Keratinocyte (primary cell): ENCODE data around the gene IL11.

Source experiments
- EZH2 ChIP-seq: IDR thresholded peaks from one replicate; pipeline ENCODE4 v1.6.1; 2012; ENCODE audit warnings: inconsistent platforms, mild to moderate bottlenecking, low read length, moderate library complexity
- TF ChIP-seq, protein P1 (sequence below), 3 experiments: IDR thresholded peaks in 1 of 3; conservative IDR thresholded peaks in 1 of 3; optimal IDR thresholded peaks in 1 of 3; 2 replicates in 2 of 3; 3 replicates in 1 of 3; pipeline versions ENCODE3 to v1.5.1; 2011; ENCODE audit warnings: low read length in 3 of 3, mild to moderate bottlenecking in 3 of 3, moderate library complexity in 2 of 3, control low read depth in 1 of 3, inconsistent platforms in 1 of 3; ENCODE audit not compliant: insufficient read depth in 2 of 3; ENCODE audit errors: extremely low read depth in 1 of 3

DNA sequence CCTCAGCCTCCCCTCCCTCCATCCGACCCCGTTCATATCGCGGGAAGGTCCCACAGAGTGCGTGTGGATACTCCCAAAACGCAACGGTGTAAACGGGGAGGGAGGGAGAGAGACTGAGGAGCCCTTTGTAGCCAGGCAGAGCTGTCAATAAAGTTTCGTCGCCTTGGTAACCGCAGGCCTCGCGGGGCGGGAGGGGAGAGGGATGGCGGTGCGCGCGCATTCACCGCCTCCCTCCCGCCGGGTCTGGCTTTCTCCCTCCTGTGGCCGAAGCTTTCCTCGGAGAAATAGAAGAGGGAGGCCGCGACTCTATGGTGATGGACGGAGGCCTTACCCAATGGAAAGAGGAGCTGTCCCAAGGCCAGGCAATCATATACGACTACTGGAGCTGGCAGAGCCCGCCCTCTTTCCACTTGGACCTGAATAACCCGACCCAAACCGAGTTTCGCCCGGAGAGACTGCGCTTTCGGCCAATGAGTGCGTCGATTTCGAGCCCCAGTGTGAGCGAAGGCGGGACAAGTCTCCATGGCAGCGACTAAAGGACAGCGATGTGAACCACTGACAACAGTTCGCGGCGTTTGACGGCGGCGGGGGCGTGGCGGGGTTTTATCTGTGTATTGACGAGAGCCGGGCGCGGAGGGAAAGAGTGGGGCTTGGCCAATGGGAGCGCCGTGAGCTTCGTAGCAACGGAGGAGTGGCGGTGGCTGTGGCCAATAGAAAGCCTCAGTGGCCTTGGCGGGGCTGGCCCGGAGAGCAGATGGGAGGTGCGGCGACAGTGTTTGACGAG is 31.0 kb downstream of the IL11 start, which contains the start of gene KMT5C:
- TF ChIP-seq, protein P1, sequence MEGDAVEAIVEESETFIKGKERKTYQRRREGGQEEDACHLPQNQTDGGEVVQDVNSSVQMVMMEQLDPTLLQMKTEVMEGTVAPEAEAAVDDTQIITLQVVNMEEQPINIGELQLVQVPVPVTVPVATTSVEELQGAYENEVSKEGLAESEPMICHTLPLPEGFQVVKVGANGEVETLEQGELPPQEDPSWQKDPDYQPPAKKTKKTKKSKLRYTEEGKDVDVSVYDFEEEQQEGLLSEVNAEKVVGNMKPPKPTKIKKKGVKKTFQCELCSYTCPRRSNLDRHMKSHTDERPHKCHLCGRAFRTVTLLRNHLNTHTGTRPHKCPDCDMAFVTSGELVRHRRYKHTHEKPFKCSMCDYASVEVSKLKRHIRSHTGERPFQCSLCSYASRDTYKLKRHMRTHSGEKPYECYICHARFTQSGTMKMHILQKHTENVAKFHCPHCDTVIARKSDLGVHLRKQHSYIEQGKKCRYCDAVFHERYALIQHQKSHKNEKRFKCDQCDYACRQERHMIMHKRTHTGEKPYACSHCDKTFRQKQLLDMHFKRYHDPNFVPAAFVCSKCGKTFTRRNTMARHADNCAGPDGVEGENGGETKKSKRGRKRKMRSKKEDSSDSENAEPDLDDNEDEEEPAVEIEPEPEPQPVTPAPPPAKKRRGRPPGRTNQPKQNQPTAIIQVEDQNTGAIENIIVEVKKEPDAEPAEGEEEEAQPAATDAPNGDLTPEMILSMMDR (optimal IDR thresholded peaks at IDR 0.05 in 1 of 3, IDR thresholded peaks at IDR 0.05 in 1 of 3, conservative IDR thresholded peaks at IDR 0.05 in 1 of 3; ENCODE audit: extremely low read depth in 1 of 3, insufficient read depth in 2 of 3, low read length in 3 of 3): peak; percentile 11 to 48 (median 22)
- TF ChIP-seq EZH2: no peak
